Left lung (tissue), 8 donors: Measurements from ENCODE around the gene DTWD1. TPM values are rescaled to one million over a fixed set of nuclear protein-coding genes. Genes with fewer than 3 reads are reported as not detected.

ENCODE experiments used
- polyA plus RNA-seq, 6 donors: library from polyadenylated mRNA; unstranded; fragments of 120-200 nt; gene quantifications; one replicate each; pipeline ENCODE4 v1.2.1, GENCODE V29; 2013; ENCODE audit not compliant: insufficient read length in 6 of 6
- total RNA-seq, 2 donors: library from RNA; stranded (reverse); fragmentation: NEBNext Ultra II Directional; extraction: Animal tissue kit (Norgen Biotek cat#: 25700); gene quantifications; one replicate each; pipeline ENCODE4 v1.2.1, GENCODE V29; 2021
- donor health status: DM: no; HTN: yes; CAD: no.
- donor health status: DM: no; HTN: no; CAD: no.

DTWD1 gene
- total and polyA plus RNA-seq, 8 donors = 21.5 to 53.4 (median 45.8) TPM

Other genes starting within 250 kb of the DTWD1 start
- gene FGF7, start 197.8 kb upstream of the DTWD1 start, total RNA-seq = 10 to 100 TPM; 29.6 to 31.8 TPM
- gene FGF7, start 197.8 kb upstream of the DTWD1 start, polyA plus RNA-seq = 10 to 100 TPM; 14.4 to 25.9 (median 18.3) TPM
- 1 to 10 TPM; 2.3 to 2.8 TPM for gene FAM227B, start 230 bp upstream of the DTWD1 start, total RNA-seq
- gene FAM227B, start 230 bp upstream of the DTWD1 start, polyA plus RNA-seq = 10 to 100 TPM; 11.9 to 17.2 (median 14.7) TPM